Stimulated activated CD4-positive, alpha-beta T cell treated with anti-CD3 and anti-CD28 coated beads, Interleukin-2, amount 100 ng/mL, for 48 hours (primary cell): ENCODE data around the gene NIN.

Source experiments
- DNase-seq, 2 donors: peaks; one replicate each; pipeline ENCODE4 v3.0.0-alpha.2; 2020

Gene NIN

GRCh38 chr14:50785457-50786063 lies 45.4 kb downstream of the NIN start:
- no peak for DNase-seq

GRCh38 chr14:50784683-50785456 lies 46.1 kb downstream of the NIN start:
- DNase-seq, result no peak

- DNase-seq, result no peak
These were observed 47.4 kb downstream of the NIN start for GRCh38 chr14:50783563-50783962.

GRCh38 chr14:50780393-50780792 lies 50.6 kb downstream of the NIN start:
- DNase-seq, result no peak

GRCh38 chr14:50778721-50779483 lies 52.1 kb downstream of the NIN start:
- no peak for DNase-seq

GRCh38 chr14:50776522-50776921 lies 54.4 kb downstream of the NIN start:
- no peak for DNase-seq

- no peak for DNase-seq
These were observed 55.6 kb downstream of the NIN start for GRCh38 chr14:50775357-50775756.

GRCh38 chr14:50774542-50775267 lies 56.3 kb downstream of the NIN start:
- no peak for DNase-seq

GRCh38 chr14:50773632-50774541 lies 57.1 kb downstream of the NIN start:
- DNase-seq, result peak; percentile 23 to 35

- DNase-seq, result no peak
These were observed 58.5 kb downstream of the NIN start for GRCh38 chr14:50772412-50772811.

- no peak for DNase-seq
These were observed 60.4 kb downstream of the NIN start for GRCh38 chr14:50770586-50770985.

GRCh38 chr14:50769863-50770500 lies 61.0 kb downstream of the NIN start:
- no peak for DNase-seq

GRCh38 chr14:50768680-50769079 lies 62.3 kb downstream of the NIN start:
- DNase-seq, result no peak

GRCh38 chr14:50766338-50766886 lies 64.5 kb downstream of the NIN start:
- DNase-seq, result no peak

- DNase-seq, result no peak
These were observed 67.5 kb downstream of the NIN start for GRCh38 chr14:50763382-50764007.

- no peak for DNase-seq
These were observed 68.0 kb downstream of the NIN start for GRCh38 chr14:50762931-50763300.

GRCh38 chr14:50762001-50762930 lies 68.7 kb downstream of the NIN start:
- DNase-seq, result peak; percentile 27 to 44

GRCh38 chr14:50759800-50760543 lies 71.0 kb downstream of the NIN start:
- DNase-seq, result no peak

- DNase-seq, result no peak
These were observed 72.0 kb downstream of the NIN start for GRCh38 chr14:50758945-50759344.
